Epithelial cell of proximal tubule (primary cell): ENCODE results near the gene DNAJB8. TPM values are rescaled to one million over a fixed set of nuclear protein-coding genes. Genes with fewer than 3 reads are reported as not detected.

Experiments used
- DNase-seq: peaks from one replicate; pipeline ENCODE4 v3.0.0-alpha.2; 2011; ENCODE audit warnings: low read depth
- H3K4me3 ChIP-seq: 2 replicates; pipeline ENCODE4 v1.5.1; 2011; ENCODE audit warnings: low read depth, mild to moderate bottlenecking, low read length
- total RNA-seq: library from RNA; depleted of rRNA; stranded (reverse); fragments of >200 nt; gene quantifications from 2 replicates; pipeline ENCODE4 v1.2.3, GENCODE V29; 2015
- TF ChIP-seq, protein P1 (sequence below): conservative IDR thresholded peaks from 2 replicates; pipeline ENCODE4 v1.5.1; 2012; ENCODE audit warnings: low read depth, mild to moderate bottlenecking, low read length

DNAJB8 gene
- total RNA-seq, 1 donor from 2014 or later: not detected

DNA sequence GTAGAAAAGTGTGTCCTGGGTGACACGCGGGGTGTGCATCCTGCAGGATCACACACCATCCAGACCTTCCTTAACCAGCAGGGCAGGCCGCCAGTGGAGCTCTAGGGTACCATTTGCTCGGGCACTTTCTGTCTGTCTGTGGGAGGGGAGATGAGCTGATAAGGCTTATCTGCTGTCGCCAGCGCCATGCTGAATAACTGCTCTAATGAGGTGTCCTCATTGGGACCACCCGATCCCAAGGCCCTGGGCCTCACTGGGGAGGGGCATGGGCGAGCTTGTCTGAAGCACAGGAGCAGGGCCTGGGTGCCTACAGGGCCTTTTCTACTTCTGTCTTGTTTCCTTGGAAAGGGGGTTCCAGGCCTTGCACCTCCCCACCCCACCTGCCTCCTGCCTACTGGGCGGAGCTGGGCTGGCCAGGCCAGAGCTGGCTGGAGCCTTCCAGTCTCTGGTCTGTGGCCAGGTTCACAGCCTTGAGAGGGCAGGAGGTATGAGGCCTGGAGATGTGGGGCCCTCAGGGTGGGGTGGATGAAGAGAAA, 28.8 kb upstream of the DNAJB8 start:
- H3K4me3 ChIP-seq: no peak overlapping the region
- no peak for DNase-seq
- TF ChIP-seq, protein P1, sequence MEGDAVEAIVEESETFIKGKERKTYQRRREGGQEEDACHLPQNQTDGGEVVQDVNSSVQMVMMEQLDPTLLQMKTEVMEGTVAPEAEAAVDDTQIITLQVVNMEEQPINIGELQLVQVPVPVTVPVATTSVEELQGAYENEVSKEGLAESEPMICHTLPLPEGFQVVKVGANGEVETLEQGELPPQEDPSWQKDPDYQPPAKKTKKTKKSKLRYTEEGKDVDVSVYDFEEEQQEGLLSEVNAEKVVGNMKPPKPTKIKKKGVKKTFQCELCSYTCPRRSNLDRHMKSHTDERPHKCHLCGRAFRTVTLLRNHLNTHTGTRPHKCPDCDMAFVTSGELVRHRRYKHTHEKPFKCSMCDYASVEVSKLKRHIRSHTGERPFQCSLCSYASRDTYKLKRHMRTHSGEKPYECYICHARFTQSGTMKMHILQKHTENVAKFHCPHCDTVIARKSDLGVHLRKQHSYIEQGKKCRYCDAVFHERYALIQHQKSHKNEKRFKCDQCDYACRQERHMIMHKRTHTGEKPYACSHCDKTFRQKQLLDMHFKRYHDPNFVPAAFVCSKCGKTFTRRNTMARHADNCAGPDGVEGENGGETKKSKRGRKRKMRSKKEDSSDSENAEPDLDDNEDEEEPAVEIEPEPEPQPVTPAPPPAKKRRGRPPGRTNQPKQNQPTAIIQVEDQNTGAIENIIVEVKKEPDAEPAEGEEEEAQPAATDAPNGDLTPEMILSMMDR: no peak

DNA sequence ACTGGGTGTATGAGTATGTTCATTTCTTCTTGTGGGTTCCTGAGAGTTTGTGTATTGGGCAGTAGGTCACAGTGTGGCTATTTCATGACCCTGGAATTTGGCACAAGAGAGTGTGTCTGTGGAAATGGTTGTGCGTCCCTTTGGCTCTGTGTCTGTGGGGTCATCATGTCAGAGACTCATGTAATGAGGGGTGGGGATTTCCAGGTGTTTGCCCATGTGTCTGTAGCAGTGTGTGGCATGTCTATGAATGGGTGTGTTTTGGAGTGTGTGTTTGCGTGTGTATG, 27.6 kb upstream of the DNAJB8 start:
- DNase-seq: no peak
- H3K4me3 ChIP-seq: no peak overlapping the region
- TF ChIP-seq, protein P1: no peak

DNA sequence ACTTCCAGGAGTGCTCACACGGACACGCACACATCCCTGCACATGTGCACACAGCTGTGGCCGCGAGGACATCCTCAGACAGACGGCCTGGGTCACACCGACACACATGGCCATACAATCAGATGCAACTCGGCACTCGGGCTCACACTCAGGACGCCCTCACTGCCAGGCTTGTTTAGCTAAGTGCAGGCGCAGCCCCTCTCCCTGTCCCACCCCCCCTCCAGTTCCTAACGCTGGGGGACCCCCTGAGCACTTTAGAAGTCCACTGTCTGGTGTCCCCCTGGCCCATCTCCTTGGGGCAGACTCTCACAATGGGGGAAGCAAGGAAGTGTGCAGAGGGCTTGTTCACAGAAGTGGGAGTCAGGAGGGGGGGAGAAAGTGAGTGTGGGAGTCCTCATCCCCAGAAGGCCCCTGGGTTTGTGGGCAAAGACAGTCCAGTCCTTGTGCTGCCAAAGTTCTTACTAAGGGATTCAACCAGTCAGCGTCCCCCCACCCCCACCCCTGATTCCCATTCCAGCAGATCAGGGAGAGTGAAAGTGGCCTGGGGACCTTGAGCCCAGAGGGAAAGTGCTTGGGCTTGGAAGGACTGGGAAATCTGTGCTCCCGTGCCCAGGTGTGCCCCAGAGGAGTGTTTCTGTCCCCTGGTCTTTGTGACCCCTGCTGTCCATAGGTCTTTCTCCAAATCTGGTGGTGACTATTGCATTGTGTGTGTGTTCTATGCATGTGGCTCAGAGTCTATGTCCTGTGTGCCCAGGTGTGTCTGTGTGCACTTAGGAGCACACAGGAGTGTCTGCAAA, 27.1 kb upstream of the DNAJB8 start:
- TF ChIP-seq, protein P1: no peak
- DNase-seq: no peak
- H3K4me3 ChIP-seq: no peak overlapping the region

DNA sequence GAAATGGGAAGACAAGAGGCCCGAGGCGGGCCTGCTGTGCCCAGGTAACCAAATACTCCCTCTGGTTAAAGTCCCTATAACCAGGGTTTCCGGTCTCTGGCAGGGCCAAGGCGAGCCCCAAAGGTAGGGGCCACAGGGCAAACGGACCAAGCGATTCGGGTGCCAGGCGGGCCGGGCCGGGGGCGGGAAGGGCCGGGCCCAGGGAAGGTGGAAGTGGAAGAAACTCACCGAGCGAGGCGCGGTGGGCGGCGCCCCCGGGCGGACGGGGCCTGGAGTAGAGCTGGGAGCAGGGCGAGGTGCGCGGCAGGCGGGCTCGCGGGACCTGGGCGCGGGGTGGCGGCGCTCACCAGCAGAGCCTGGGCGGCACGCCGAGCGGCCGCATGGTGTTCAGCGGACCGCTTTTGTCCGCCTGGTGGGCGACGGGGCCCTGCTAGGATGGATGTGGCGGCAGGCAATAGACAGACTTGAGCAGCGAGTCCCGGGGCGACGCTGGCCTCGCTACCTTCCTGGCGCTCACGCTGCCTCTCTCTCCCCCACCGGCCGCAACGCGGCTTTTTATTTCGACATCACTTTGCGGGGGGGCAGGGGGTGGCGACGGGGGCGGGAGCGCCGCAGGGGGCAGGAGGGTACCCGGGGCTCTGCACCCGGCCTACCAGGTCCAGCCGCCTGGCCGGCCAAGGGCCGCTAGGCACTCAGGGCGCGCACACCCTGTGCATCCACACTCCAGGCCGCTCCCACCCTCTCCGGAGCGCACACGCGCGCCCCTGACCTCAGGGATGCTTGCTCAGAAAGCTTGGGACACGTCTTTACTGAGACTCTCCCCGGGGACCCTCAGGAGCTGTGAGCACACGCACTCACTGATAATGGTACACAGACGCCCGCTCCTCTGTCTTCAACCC, 26.2 kb upstream of the DNAJB8 start, which contains the start of gene GATA2:
GATA2 (minus strand) TSS at position 531 of the 899 bp plus-strand sequence. CDS start 6,170 bp downstream, outside the sequence.
- TF ChIP-seq, protein P1: no peak
- H3K4me3 ChIP-seq: no peak within 1 kb of the TSS
- DNase-seq: no peak

DNA sequence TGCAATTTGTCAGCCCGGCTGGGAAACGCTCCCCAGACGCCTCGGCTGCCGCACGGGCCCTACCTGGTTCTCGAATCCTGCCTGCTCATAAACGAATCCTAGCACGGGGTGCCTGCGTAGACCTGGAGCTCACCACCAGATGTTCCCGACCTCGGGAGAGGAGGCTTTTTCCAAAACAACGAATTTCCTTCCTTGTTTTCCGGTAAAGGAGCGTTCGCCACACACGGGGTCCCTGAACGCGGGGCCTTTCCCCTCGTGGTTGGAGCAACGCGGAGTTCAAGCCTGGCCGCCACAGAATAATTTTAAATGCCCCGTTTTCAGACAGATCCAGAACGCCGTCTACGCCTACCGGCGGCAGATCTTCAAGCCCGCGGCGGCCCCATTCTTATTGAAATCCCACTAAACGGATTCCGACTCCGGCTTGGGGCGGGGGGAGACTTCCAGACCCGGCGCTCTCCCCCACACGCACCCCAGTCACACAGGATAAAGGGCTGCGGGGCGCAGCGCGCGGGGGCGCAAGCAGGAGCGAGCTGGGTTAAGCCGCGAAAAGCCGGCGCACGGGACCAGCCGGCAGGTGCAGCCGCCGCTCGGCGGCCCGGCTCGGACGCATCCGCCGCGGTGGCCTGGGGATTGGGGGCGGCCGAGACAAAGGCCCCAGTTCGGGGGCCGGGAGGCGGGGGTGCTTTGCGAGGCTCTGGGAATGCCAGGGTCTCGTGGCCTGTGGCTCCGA, 25.4 kb upstream of the DNAJB8 start:
- TF ChIP-seq, protein P1: no peak
- no peak for DNase-seq
- H3K4me3 ChIP-seq: no peak overlapping the region

DNA sequence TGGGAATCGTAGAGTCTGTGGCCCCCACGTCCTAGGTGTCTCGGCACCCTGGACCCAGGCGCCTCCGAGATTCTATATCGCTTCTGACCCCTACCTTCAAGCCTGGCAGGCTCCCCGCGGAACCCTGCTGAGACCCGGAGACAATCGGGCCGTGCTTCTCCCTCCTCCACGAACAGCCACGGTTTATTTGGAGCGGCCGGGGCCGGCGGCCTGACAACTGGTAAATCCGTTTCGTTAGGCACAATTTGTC, 24.9 kb upstream of the DNAJB8 start:
- DNase-seq: no peak
- TF ChIP-seq, protein P1: no peak
- H3K4me3 ChIP-seq: no peak overlapping the region
